OCI-LY7 (cell line): ENCODE results near the gene PCTP. TPM values are rescaled to one million over a fixed set of nuclear protein-coding genes. Genes with fewer than 3 reads are reported as not detected.

Experiments used
- BruUV-seq: library from RNA; stranded (reverse); fragments of 400-500 nt; replicated peaks from 2 replicates; lab custom pipeline; 2021; lab: Mats Ljungman, UMichigan
- CTCF ChIA-PET: fragments of 300-600 bp; sonication (Branson Sonifier 250); formaldehyde crosslinking; loops from one replicate; lab custom pipeline; 2022; ENCODE audit warnings: antibody characterized with exemption; ENCODE audit not compliant: unreplicated experiment; lab: Charles Lee
- POLR2A ChIA-PET: fragments of 300-600 bp; sonication (Branson Sonifier 250); formaldehyde crosslinking; loops from one replicate; lab custom pipeline; 2022; ENCODE audit warnings: antibody characterized with exemption; lab: Charles Lee
- DNase-seq: peaks from one replicate; pipeline ENCODE4 v3.0.0-alpha.2; 2015; ENCODE audit warnings: low spot score
- H2AFZ ChIP-seq: fragments of 200-600 bp; sonication (generic), shearing (Covaris generic); 2 replicates; pipeline ENCODE4 v1.6.1; 2014; ENCODE audit warnings: mild to moderate bottlenecking, antibody characterized with exemption, low read length, moderate library complexity
- H3K27ac ChIP-seq: fragments of 200-600 bp; sonication (generic); 2 replicates; pipeline ENCODE4 v1.5.1; 2014; ENCODE audit warnings: mixed run types, low read depth, mild to moderate bottlenecking, moderate library complexity, low read length, inconsistent platforms; ENCODE audit not compliant: poor library complexity, severe bottlenecking
- H3K36me3 ChIP-seq: fragments of 200-600 bp; sonication (generic); 2 replicates; pipeline ENCODE4 v1.6.1; 2014; ENCODE audit warnings: mild to moderate bottlenecking, antibody characterized with exemption, low read length, moderate library complexity, mixed read lengths; ENCODE audit not compliant: insufficient read depth
- H3K4me1 ChIP-seq: fragments of 200-600 bp; sonication (generic); 2 replicates; pipeline ENCODE4 v1.5.1; 2014; ENCODE audit warnings: mild to moderate bottlenecking, low read length; ENCODE audit not compliant: insufficient read depth, poor library complexity, severe bottlenecking
- H3K4me2 ChIP-seq: fragments of 200-600 bp; sonication (generic); 2 replicates; pipeline ENCODE4 v1.6.1; 2014; ENCODE audit warnings: mild to moderate bottlenecking, low read length
- H3K4me3 ChIP-seq: fragments of 200-600 bp; sonication (generic); 2 replicates; pipeline ENCODE4 v1.5.1; 2014; ENCODE audit warnings: mild to moderate bottlenecking, low read depth, low read length; ENCODE audit not compliant: poor library complexity, severe bottlenecking
- H3K79me2 ChIP-seq: fragments of 200-600 bp; sonication (generic); 2 replicates; pipeline ENCODE4 v1.6.1; 2016; ENCODE audit warnings: low read depth, mild to moderate bottlenecking, low read length, moderate library complexity, mixed read lengths; ENCODE audit not compliant: insufficient read depth
- H3K9me2 ChIP-seq: fragments of 200-600 bp; sonication (generic); 2 replicates; pipeline ENCODE4 v1.6.1; 2016; ENCODE audit warnings: mild to moderate bottlenecking, low read length, mixed read lengths; ENCODE audit not compliant: insufficient read depth
- H3K9me3 ChIP-seq: fragments of 200-600 bp; sonication (generic); 2 replicates; pipeline ENCODE4 v1.6.1; 2014; ENCODE audit warnings: mild to moderate bottlenecking, mixed run types, low read length, mixed read lengths
- H4K20me1 ChIP-seq: fragments of 200-600 bp; sonication (generic); 2 replicates; pipeline ENCODE4 v1.6.1; 2014; ENCODE audit warnings: mild to moderate bottlenecking, antibody characterized with exemption, low read length, moderate library complexity, mixed read lengths; ENCODE audit not compliant: insufficient read depth
- CTCF ChIP-seq: fragments of 200-600 bp; sonication (generic); conservative IDR thresholded peaks from 2 replicates; pipeline ENCODE4 v1.5.1; 2014; ENCODE audit warnings: mild to moderate bottlenecking, antibody characterized with exemption, low read length, moderate library complexity, mixed read lengths
- EZH2phosphoT487 ChIP-seq: fragments of 200-600 bp; sonication (generic); IDR thresholded peaks from 2 replicates; pipeline ENCODE4 v1.6.1; 2018; ENCODE audit warnings: low read depth, borderline replicate concordance, mild to moderate bottlenecking, mixed run types, antibody characterized with exemption, low read length, moderate library complexity, mixed read lengths
- intact Hi-C: fragments of 100-400 bp; cut with micrococcal nuclease; formaldehyde crosslinking; loops from one replicate; pipeline ENCODE4 v1.10.0; 2022; ENCODE audit not compliant: unreplicated experiment
- total RNA-seq, 2 experiments: library from RNA; depleted of rRNA in 1 of 2; stranded (reverse); fragments of >200 nt in 1 of 2; shearing (Covaris generic) in 1 of 2; gene quantifications; 2 replicates each; pipeline ENCODE4 v1.2.3, GENCODE V29; 2014 to 2022

PCTP gene
- total RNA-seq, 2 experiments from 2014 or later = 6.1 to 9.4 TPM

DNA sequence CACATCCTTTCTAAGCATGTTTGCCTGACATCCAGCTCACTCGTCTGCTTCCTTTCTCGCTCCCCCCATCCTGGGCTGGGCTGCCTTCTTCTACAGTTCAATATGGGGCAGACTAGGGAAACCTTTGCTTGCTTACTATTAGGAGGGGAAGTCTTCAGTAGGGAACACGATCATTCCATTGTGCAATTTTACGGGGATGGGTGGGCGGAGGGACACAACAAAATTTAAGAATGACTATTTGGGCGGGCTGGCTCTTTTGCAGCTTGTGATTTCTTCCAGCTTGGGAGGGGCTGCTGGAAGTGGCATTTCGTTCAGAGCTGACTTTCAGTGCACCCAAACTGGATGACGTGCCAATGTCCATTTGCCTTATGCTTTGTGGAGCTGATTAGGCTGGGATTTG lies 25.4 kb downstream of the PCTP start:
- BruUV-seq = no TSS peak

GRCh38 chr17:55777471-55777971 lies 26.7 kb downstream of the PCTP start:
- Histone ChIP-seq H3K4me3 (no peak overlapping the region), H2AFZ (no peak overlapping the region), H3K4me2 (no peak overlapping the region), H3K4me1 (no peaks in the 10 kb centered on the region), H3K9me2 (no peaks in the 10 kb centered on the region), H3K9me3 (no peaks in the 10 kb centered on the region), H3K79me2 (no peaks in the 10 kb centered on the region), H4K20me1 (no peaks in the 10 kb centered on the region), H3K27ac (no peak overlapping the region), H3K36me3 (no peaks in the 10 kb centered on the region)
- TF ChIP-seq EZH2phosphoT487 (no peak), CTCF (no peak)
- intact Hi-C loops = no loop called here
- ChIA-PET POLR2A (no interaction called here), CTCF (no interaction called here)
- no peak for DNase-seq
- BruUV-seq = no TSS peak

More for the DNA sequence above, 25.4 kb downstream of the PCTP start:
- intact Hi-C loops = no loop called here
- no peaks in the 10 kb centered on the region for H3K4me1 ChIP-seq
- CTCF ChIA-PET = no interaction called here
- no peak overlapping the region for H3K4me3 ChIP-seq
- no peaks in the 10 kb centered on the region for H3K9me2 ChIP-seq
- H3K4me2 ChIP-seq = no peak overlapping the region
- no peaks in the 10 kb centered on the region for H3K9me3 ChIP-seq
- no peak overlapping the region for H3K27ac ChIP-seq
- no peaks in the 10 kb centered on the region for H3K79me2 ChIP-seq
- POLR2A ChIA-PET = no interaction called here
- no peak overlapping the region for H2AFZ ChIP-seq
- H3K36me3 ChIP-seq = no peaks in the 10 kb centered on the region
- H4K20me1 ChIP-seq = no peaks in the 10 kb centered on the region
- no peak for DNase-seq
- no peak for TF ChIP-seq CTCF
- TF ChIP-seq EZH2phosphoT487 = no peak

DNA sequence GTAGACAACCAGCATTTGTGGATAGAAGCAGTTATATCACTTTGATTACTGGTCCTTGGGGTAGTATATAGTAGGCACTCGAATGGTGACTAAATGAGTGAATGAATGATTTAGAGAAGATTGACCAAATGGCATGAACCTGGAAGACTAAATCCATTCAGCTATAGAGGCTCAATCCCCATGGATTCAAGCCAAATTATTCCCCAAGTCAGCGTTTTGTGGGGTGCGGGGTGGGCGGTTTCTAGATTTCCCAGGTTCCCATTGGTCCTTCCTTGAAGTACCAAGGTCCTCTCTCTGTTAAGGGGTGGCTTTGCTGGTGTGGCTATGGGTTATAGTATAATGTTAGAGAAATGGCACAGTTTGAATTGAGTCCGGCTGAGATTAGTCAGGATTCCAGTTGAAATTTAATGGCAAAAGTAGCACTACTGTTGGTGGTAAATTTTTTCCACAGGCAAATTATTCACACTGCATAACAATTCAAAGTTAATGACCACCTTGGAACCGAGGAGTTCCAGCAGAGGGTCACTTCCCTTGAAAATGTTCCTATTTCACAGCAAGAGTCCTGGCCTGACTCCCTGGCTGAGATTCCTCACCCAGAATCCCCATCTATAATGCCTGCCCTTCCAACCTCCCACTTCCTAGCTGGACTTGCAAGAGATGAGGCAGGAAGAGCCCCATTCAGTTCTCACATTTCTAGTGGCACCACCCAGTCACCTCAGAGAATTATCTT lies 27.7 kb downstream of the PCTP start:
- no TSS peak for BruUV-seq
- Histone ChIP-seq H3K9me2 (no peaks in the 10 kb centered on the region), H4K20me1 (no peaks in the 10 kb centered on the region), H3K9me3 (no peaks in the 10 kb centered on the region), H3K4me3 (no peak overlapping the region), H2AFZ (no peak overlapping the region), H3K36me3 (no peaks in the 10 kb centered on the region), H3K27ac (no peak overlapping the region), H3K4me2 (no peak overlapping the region), H3K79me2 (no peaks in the 10 kb centered on the region), H3K4me1 (no peaks in the 10 kb centered on the region)
- TF ChIP-seq EZH2phosphoT487 (no peak), CTCF (no peak)
- CTCF ChIA-PET = no interaction called here
- no peak for DNase-seq
- POLR2A ChIA-PET = interaction anchor here (0.6 kb wide), 1 partner anchor 177 kb away, joined by 5 read pairs; no protein-coding TSS in a partner anchor
- intact Hi-C loops = no loop called here
